HG03571 (cell line): ENCODE results near the gene SEMA3B.
A peak's percentile ranks its signal among the peaks of the same experiment; 100 is the strongest.
"Not testable (repeated sequence)": the region's sequence is repeated elsewhere in the genome, so short reads cannot be mapped to it uniquely, and the experiment has no call there.

Source experiments
- ATAC-seq: cut with Tn5 transposase; IDR thresholded peaks from one replicate; pipeline ENCODE4 v1.9.1; 2021; ENCODE audit not compliant: unreplicated experiment

Gene SEMA3B

GRCh38 chr3:50312041-50312440, 43.1 kb downstream of the SEMA3B start:
- ATAC-seq: not testable (repeated sequence)

- ATAC-seq: no peak
Observed at GRCh38 chr3:50314342-50314741, 45.4 kb downstream of the SEMA3B start.

GRCh38 chr3:50314816-50315215, 45.9 kb downstream of the SEMA3B start:
- no peak for ATAC-seq

GRCh38 chr3:50316657-50317242, 47.8 kb downstream of the SEMA3B start:
- ATAC-seq: no peak

- ATAC-seq: no peak
Observed at GRCh38 chr3:50317300-50317699, 48.4 kb downstream of the SEMA3B start.

- no peak for ATAC-seq
Observed at GRCh38 chr3:50318163-50318562, 49.2 kb downstream of the SEMA3B start.

- no peak for ATAC-seq
Observed at GRCh38 chr3:50318615-50319014, 49.7 kb downstream of the SEMA3B start.

- ATAC-seq: no peak
Observed at GRCh38 chr3:50319181-50319893, 50.4 kb downstream of the SEMA3B start.

- no peak for ATAC-seq
Observed at GRCh38 chr3:50319894-50320625, 51.1 kb downstream of the SEMA3B start.

- peak; percentile 39 for ATAC-seq
Observed at GRCh38 chr3:50320853-50321335, 51.9 kb downstream of the SEMA3B start.

GRCh38 chr3:50321336-50322114, 52.6 kb downstream of the SEMA3B start:
- ATAC-seq: peak; percentile 70

GRCh38 chr3:50322115-50322385, 53.1 kb downstream of the SEMA3B start:
- no peak for ATAC-seq

GRCh38 chr3:50322386-50323091, 53.6 kb downstream of the SEMA3B start, which contains the start of gene HYAL2:
TSS of gene HYAL2 (minus strand) at chr3:50322745. CDS start at chr3:50320489, 2,256 bp downstream.
- no peak for ATAC-seq

GRCh38 chr3:50323092-50323600, 54.2 kb downstream of the SEMA3B start:
- no peak for ATAC-seq

GRCh38 chr3:50323614-50324199, 54.8 kb downstream of the SEMA3B start:
- no peak for ATAC-seq

- peak; percentile 23 for ATAC-seq
Observed at GRCh38 chr3:50324351-50325112, 55.6 kb downstream of the SEMA3B start.

GRCh38 chr3:50325113-50325480, 56.1 kb downstream of the SEMA3B start:
- ATAC-seq: no peak

- ATAC-seq: no peak
Observed at GRCh38 chr3:50325497-50326181, 56.7 kb downstream of the SEMA3B start.

GRCh38 chr3:50326182-50326541, 57.2 kb downstream of the SEMA3B start:
- no peak for ATAC-seq
